HepG2 (cell line): Measurements from ENCODE around the gene TAF3. TPM values are rescaled to one million over a fixed set of nuclear protein-coding genes. Genes with fewer than 3 reads are reported as not detected.

Source experiments
- ATAC-seq: fragments of 200-7000 bp; cut with Tn5 transposase; 3 replicates; pipeline ENCODE4 v1.9.1; 2020; ENCODE audit warnings: mild to moderate bottlenecking, moderate library complexity
- BruUV-seq: library from RNA; stranded (reverse); fragments of 400-500 nt; replicated peaks from 2 replicates; lab custom pipeline; 2021; lab: Mats Ljungman, UMichigan
- CTCF ChIA-PET: fragments of 300-600 bp; formaldehyde crosslinking; extraction: SDS; loops from one replicate; lab custom pipeline; 2021; ENCODE audit warnings: low total read pairs, inconsistent platforms, low intra/inter-chr PET ratio; lab: Yijun Ruan, JAX
- POLR2A ChIA-PET: fragments of 350-600 bp; sonication (Branson Sonifier 250); formaldehyde crosslinking; loops from one replicate; lab custom pipeline; 2020; ENCODE audit warnings: antibody characterized with exemption, inconsistent platforms; lab: Yijun Ruan, JAX
- DNase-seq: peaks from one replicate; pipeline ENCODE4 v3.0.0-alpha.2; 2015; ENCODE audit warnings: low spot score
- FAIRE-seq: peaks from 3 replicates; lab custom pipeline; 2011; peaks lifted over from hg19 to GRCh38; lab: Jason Lieb, UNC
- H2AFZ ChIP-seq: one replicate; pipeline ENCODE4 v1.6.1; 2011; ENCODE audit warnings: low read length, inconsistent platforms
- H3K27ac ChIP-seq: fragments of 300-600 bp; 3 replicates; pipeline ENCODE4 v1.8.0; 2011; ENCODE audit warnings: mixed run types, mild to moderate bottlenecking, mixed read lengths, low read length, inconsistent platforms; ENCODE audit not compliant: insufficient read depth; ENCODE audit errors: extremely low read length
- H3K27me3 ChIP-seq, 2 experiments: fragments of 200-600 bp in 1 of 2; 2 replicates in 1 of 2; 3 replicates in 1 of 2; pipeline versions ENCODE4 v1.6.0 to v1.8.0; 2011; ENCODE audit warnings: low read length in 2 of 2, mild to moderate bottlenecking in 2 of 2, moderate library complexity in 2 of 2, inconsistent platforms in 1 of 2; ENCODE audit not compliant: insufficient read depth in 2 of 2, control insufficient read depth in 1 of 2
- H3K36me3 ChIP-seq, 2 experiments: fragments of 200-600 bp in 1 of 2; replicated peaks in 1 of 2; 2 replicates in 1 of 2; 3 replicates in 1 of 2; pipeline versions ENCODE4 v1.5.1 to v1.8.0; 2011; ENCODE audit warnings: low read length in 2 of 2, inconsistent platforms in 1 of 2; ENCODE audit not compliant: insufficient read depth in 2 of 2, control insufficient read depth in 1 of 2
- H3K4me1 ChIP-seq: 2 replicates; pipeline ENCODE4 v1.5.1; 2012; ENCODE audit warnings: low read length, inconsistent platforms; ENCODE audit not compliant: insufficient read depth
- H3K4me2 ChIP-seq: 2 replicates; pipeline ENCODE4 v1.6.0; 2011; ENCODE audit warnings: low read depth, low read length, inconsistent platforms
- H3K4me3 ChIP-seq, 3 experiments: fragments of 200-600 bp in 1 of 3; sonication (generic), shearing (Covaris generic) in 1 of 3; replicated peaks in 1 of 3; 2 replicates each; pipeline ENCODE4 v1.5.1; 2011 to 2016; ENCODE audit warnings: low read length in 3 of 3, inconsistent platforms in 2 of 3, low read depth in 2 of 3, mild to moderate bottlenecking in 2 of 3, control low read depth in 1 of 3, mixed read lengths in 1 of 3; ENCODE audit not compliant: insufficient read depth in 1 of 3
- H3K79me2 ChIP-seq: one replicate; pipeline ENCODE4 v1.6.1; 2011; ENCODE audit warnings: low read length, inconsistent platforms; ENCODE audit not compliant: insufficient read depth
- H3K9ac ChIP-seq: 2 replicates; pipeline ENCODE4 v1.6.0; 2011; ENCODE audit warnings: mild to moderate bottlenecking, low read depth, low read length, inconsistent platforms; ENCODE audit not compliant: insufficient read depth
- H3K9me3 ChIP-seq: 2 replicates; pipeline ENCODE4 v1.5.1; 2012; ENCODE audit warnings: mild to moderate bottlenecking, low read length
- H4K20me1 ChIP-seq: 2 replicates; pipeline ENCODE4 v1.6.0; 2011; ENCODE audit warnings: inconsistent platforms, mild to moderate bottlenecking, low read length, moderate library complexity; ENCODE audit not compliant: insufficient read depth
- GABPA ChIP-seq, 2 experiments: IDR thresholded peaks; 2 replicates each; pipeline ENCODE4 v1.6.1; 2011 to 2016; ENCODE audit warnings: low read depth in 2 of 2, low read length in 1 of 2, missing biosample characterization in 1 of 2, missing genetic modification characterization in 1 of 2
- TSC22D2 ChIP-seq: sonication (generic); formaldehyde crosslinking; IDR thresholded peaks from 2 replicates; pipeline ENCODE4 v1.5.1; 2020; ENCODE audit warnings: missing genetic modification reagents, mild to moderate bottlenecking, borderline replicate concordance
- ZIK1 ChIP-seq: sonication (generic); formaldehyde crosslinking; IDR thresholded peaks from 2 replicates; pipeline ENCODE4 v1.5.0; 2020; ENCODE audit warnings: mild to moderate bottlenecking, low read depth, missing genetic modification reagents, borderline replicate concordance
- ZNF124 ChIP-seq: sonication (generic); formaldehyde crosslinking; IDR thresholded peaks from 2 replicates; pipeline ENCODE4 v1.4.0; 2020; ENCODE audit warnings: missing genetic modification reagents
- ZNF276 ChIP-seq: sonication (generic); formaldehyde crosslinking; IDR thresholded peaks from 2 replicates; pipeline ENCODE4 v1.4.0; 2020; ENCODE audit warnings: mild to moderate bottlenecking, low read depth, missing genetic modification reagents
- ZNF281 ChIP-seq: sonication (generic); formaldehyde crosslinking; IDR thresholded peaks from 2 replicates; pipeline ENCODE4 v1.4.0; 2020; ENCODE audit warnings: missing genetic modification reagents, borderline replicate concordance
- ZNF33A ChIP-seq: sonication (generic); formaldehyde crosslinking; IDR thresholded peaks from 2 replicates; pipeline ENCODE4 v1.5.1; 2020; ENCODE audit warnings: missing genetic modification reagents, mild to moderate bottlenecking, moderate library complexity, borderline replicate concordance
- ZNF670 ChIP-seq: sonication (generic); formaldehyde crosslinking; IDR thresholded peaks from 2 replicates; pipeline ENCODE4 v1.8.0; 2022; ENCODE audit warnings: mild to moderate bottlenecking, missing genetic modification reagents, borderline replicate concordance
- ZNF768 ChIP-seq: sonication (generic); formaldehyde crosslinking; IDR thresholded peaks from 2 replicates; pipeline ENCODE4 v1.4.0; 2020; ENCODE audit warnings: missing genetic modification reagents
- WGBS: methylation state at CpG from one replicate; pipeline ENCODE4 v1.1.6; 2017; ENCODE audit warnings: low lambda C conversion rate; 5-methylcytosine and 5-hydroxymethylcytosine counted together
- in situ Hi-C: cut with HindIII; loops from 2 replicates; pipeline ENCODE4 v1.10.0; 2017; ENCODE audit warnings: low pct_unique_long_range_greater_than_20kb; ENCODE audit not compliant: extremely low pct_ligation_motif_present
- intact Hi-C: fragments of 100-400 bp; cut with micrococcal nuclease; formaldehyde crosslinking; loops from one replicate; pipeline ENCODE4 v1.10.0; 2022; ENCODE audit not compliant: unreplicated experiment
- polyA plus RNA-seq, 8 experiments: library from polyadenylated mRNA; depleted of rRNA in 3 of 8; stranded (reverse) in 7 of 8; unstranded in 1 of 8; fragments of >200 nt; fragmentation: Illumina TruSeq in 4 of 8; extraction: Trizol in 4 of 8; gene quantifications; 2 replicates each; pipeline versions ENCODE4 v1.2.1 to v1.2.3, GENCODE V29; 2011 to 2016; ENCODE audit warnings: low read depth in 4 of 8, missing spikeins in 1 of 8, mixed read lengths in 1 of 8; ENCODE audit not compliant: insufficient read depth in 1 of 8
- total RNA-seq, 5 experiments: library from RNA; depleted of rRNA; stranded (reverse); fragments of >200 nt; fragmentation: Illumina TruSeq; extraction: Trizol; gene quantifications; 2 replicates each; pipeline ENCODE4 v1.2.3, GENCODE V29; 2016; ENCODE audit warnings: low read depth in 1 of 5
- TF ChIP-seq, protein P1 (sequence below): sonication (generic); formaldehyde crosslinking; IDR thresholded peaks from 2 replicates; pipeline ENCODE4 v1.9.0; 2022; ENCODE audit warnings: missing genetic modification reagents, mild to moderate bottlenecking, borderline replicate concordance

TAF3 gene
- total and polyA plus RNA-seq, 2 of the 13 experiments (the other 11 are each of a cell fraction or from before 2014, with no cell fraction given): 1.7 to 2.9 TPM

- ChIA-PET CTCF (no interaction called here), POLR2A (no interaction called here)
- Histone ChIP-seq H3K36me3 (peaks cover 0 to 1% of the 10 kb centered on the region in 2 experiments; a peak in 1 of 5 replicates), H3K4me3 (no peak overlapping the region), H3K9me3 (no peaks in the 10 kb centered on the region), H3K4me2 (no peak overlapping the region), H3K9ac (no peak overlapping the region), H3K27ac (no peak overlapping the region), H3K79me2 (no peaks in the 10 kb centered on the region), H4K20me1 (no peaks in the 10 kb centered on the region), H2AFZ (no peak overlapping the region), H3K27me3 (no peaks in the 10 kb centered on the region), H3K4me1 (no peaks in the 10 kb centered on the region)
- no TSS peak for BruUV-seq
- in situ Hi-C loops (no loop called here), intact Hi-C loops (no loop called here)
- DNase-seq (no peak), FAIRE-seq (no peak), ATAC-seq (no peak)
- WGBS: 94% methylated on average over 7 of the region's 7 CpGs
- TF ChIP-seq ZNF124 (CRISPR knock-in tag) (no peak), ZIK1 (CRISPR knock-in tag) (no peak), ZNF670 (no peak), ZNF33A (CRISPR knock-in tag) (no peak), GABPA (IDR thresholded peaks at IDR 0.05; ENCODE audit: low read depth, low read length) (no peak), GABPA (CRISPR knock-in tag; IDR thresholded peaks at IDR 0.05; ENCODE audit: low read depth) (no peak), ZNF281 (no peak), TSC22D2 (CRISPR knock-in tag) (no peak), ZNF276 (CRISPR knock-in tag) (no peak), ZNF768 (CRISPR knock-in tag) (no peak)
- TF ChIP-seq, protein P1, sequence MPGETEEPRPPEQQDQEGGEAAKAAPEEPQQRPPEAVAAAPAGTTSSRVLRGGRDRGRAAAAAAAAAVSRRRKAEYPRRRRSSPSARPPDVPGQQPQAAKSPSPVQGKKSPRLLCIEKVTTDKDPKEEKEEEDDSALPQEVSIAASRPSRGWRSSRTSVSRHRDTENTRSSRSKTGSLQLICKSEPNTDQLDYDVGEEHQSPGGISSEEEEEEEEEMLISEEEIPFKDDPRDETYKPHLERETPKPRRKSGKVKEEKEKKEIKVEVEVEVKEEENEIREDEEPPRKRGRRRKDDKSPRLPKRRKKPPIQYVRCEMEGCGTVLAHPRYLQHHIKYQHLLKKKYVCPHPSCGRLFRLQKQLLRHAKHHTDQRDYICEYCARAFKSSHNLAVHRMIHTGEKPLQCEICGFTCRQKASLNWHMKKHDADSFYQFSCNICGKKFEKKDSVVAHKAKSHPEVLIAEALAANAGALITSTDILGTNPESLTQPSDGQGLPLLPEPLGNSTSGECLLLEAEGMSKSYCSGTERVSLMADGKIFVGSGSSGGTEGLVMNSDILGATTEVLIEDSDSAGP (CRISPR knock-in tag): no peak
Observed at GRCh38 chr10:7984896-7985295, 166.6 kb downstream of the TAF3 start.
